Hepatocyte (in vitro differentiated cells): ENCODE measurements around the gene C9orf50. TPM values are rescaled to one million over a fixed set of nuclear protein-coding genes. Genes with fewer than 3 reads are reported as not detected.

Experiments used
- DNase-seq: peaks from one replicate; pipeline ENCODE4 v3.0.0-alpha.2; 2016; ENCODE audit warnings: low spot score
- H2AFZ ChIP-seq: fragments of 200-600 bp; sonication (generic); 2 replicates; pipeline ENCODE4 v1.6.0; 2016; ENCODE audit warnings: antibody characterized with exemption, mild to moderate bottlenecking
- H3K27ac ChIP-seq: fragments of 200-600 bp; sonication (generic); 2 replicates; pipeline ENCODE4 v1.5.1; 2016; ENCODE audit warnings: mild to moderate bottlenecking
- H3K27me3 ChIP-seq: fragments of 200-600 bp; sonication (generic); 2 replicates; pipeline ENCODE4 v1.6.1; 2016
- H3K36me3 ChIP-seq: fragments of 200-600 bp; sonication (generic); replicated peaks from 2 replicates; pipeline ENCODE4 v1.5.1; 2016; ENCODE audit warnings: low read depth; ENCODE audit not compliant: insufficient read depth
- H3K4me1 ChIP-seq: fragments of 200-600 bp; sonication (generic); 2 replicates; pipeline ENCODE4 v1.5.1; 2016; ENCODE audit warnings: mild to moderate bottlenecking, moderate library complexity; ENCODE audit not compliant: insufficient read depth
- H3K4me2 ChIP-seq: fragments of 200-600 bp; sonication (generic); 2 replicates; pipeline ENCODE4 v1.6.0; 2016
- H3K4me3 ChIP-seq: fragments of 200-600 bp; sonication (generic); 2 replicates; pipeline ENCODE4 v1.5.1; 2016; ENCODE audit warnings: mild to moderate bottlenecking
- H3K79me2 ChIP-seq: fragments of 200-600 bp; sonication (generic); 2 replicates; pipeline ENCODE4 v1.6.0; 2017; ENCODE audit warnings: mild to moderate bottlenecking
- H3K9me2 ChIP-seq: fragments of 200-600 bp; sonication (generic); replicated peaks from 2 replicates; pipeline ENCODE4 v1.6.0; 2017; ENCODE audit warnings: mild to moderate bottlenecking; ENCODE audit not compliant: insufficient read depth
- H3K9me3 ChIP-seq: fragments of 200-600 bp; sonication (generic); 2 replicates; pipeline ENCODE4 v1.5.1; 2016; ENCODE audit warnings: low read depth, mild to moderate bottlenecking
- H4K20me1 ChIP-seq: fragments of 200-600 bp; sonication (generic); 2 replicates; pipeline ENCODE4 v1.6.0; 2016; ENCODE audit warnings: mild to moderate bottlenecking; ENCODE audit not compliant: insufficient read depth, poor library complexity, severe bottlenecking
- CTCF ChIP-seq: fragments of 200-600 bp; sonication (generic); IDR thresholded peaks from 2 replicates; pipeline ENCODE4 v1.5.1; 2016; ENCODE audit warnings: antibody characterized with exemption, mild to moderate bottlenecking; ENCODE audit not compliant: poor library complexity
- EZH2 ChIP-seq: fragments of 200-600 bp; sonication (generic); IDR thresholded peaks from 2 replicates; pipeline ENCODE4 v1.6.1; 2016; ENCODE audit warnings: antibody characterized with exemption, mild to moderate bottlenecking, borderline replicate concordance
- EZH2phosphoT487 ChIP-seq: fragments of 200-600 bp; sonication (generic); IDR thresholded peaks from one replicate; pipeline ENCODE4 v1.6.1; 2018; ENCODE audit warnings: antibody characterized with exemption, mild to moderate bottlenecking, low read depth, moderate library complexity; ENCODE audit not compliant: unreplicated experiment, severe bottlenecking
- WGBS: methylation state at CpG from one replicate; pipeline ENCODE4 v1.1.6; 2016; ENCODE audit warnings: low lambda C conversion rate; ENCODE audit errors: missing lambda C conversion rate; 5-methylcytosine and 5-hydroxymethylcytosine counted together
- polyA plus RNA-seq: library from polyadenylated mRNA; unstranded; fragments of >200 nt; fragmentation: Nextera tagmentation; extraction: Ambion mirVana; gene quantifications from 2 replicates; pipeline ENCODE4 v1.2.1, GENCODE V29; 2016
- total RNA-seq: library from RNA; depleted of rRNA; stranded (reverse); fragments of >200 nt; gene quantifications from 2 replicates; pipeline ENCODE4 v1.2.3, GENCODE V29; 2014

C9orf50 gene
- total and polyA plus RNA-seq, 2 experiments from 2014 or later, result not detected

- DNase-seq, result peak; percentile 68
- no peaks in the 10 kb centered on the region for H3K4me1 ChIP-seq
- no peak overlapping the region for H3K4me3 ChIP-seq
- H3K4me2 ChIP-seq, result no peak overlapping the region
- WGBS, result 75% methylated on average over 11 of the region's 11 CpGs
- H4K20me1 ChIP-seq, result no peaks in the 10 kb centered on the region
- H3K27ac ChIP-seq, result peak overlapping the region; percentile 69
- no peaks in the 10 kb centered on the region for H3K9me3 ChIP-seq
- no peak for TF ChIP-seq CTCF
- TF ChIP-seq EZH2, result no peak
- no peak for TF ChIP-seq EZH2phosphoT487
- H3K79me2 ChIP-seq, result no peaks in the 10 kb centered on the region
- H3K27me3 ChIP-seq, result no peaks in the 10 kb centered on the region
- no peak overlapping the region for H2AFZ ChIP-seq
- no peaks in the 10 kb centered on the region for H3K36me3 ChIP-seq
- H3K9me2 ChIP-seq, result no peaks in the 10 kb centered on the region
These were observed 40.5 kb downstream of the C9orf50 start for GRCh38 chr9:129580211-129580915.

- Histone ChIP-seq H3K36me3 (no peaks in the 10 kb centered on the region), H3K27me3 (no peaks in the 10 kb centered on the region), H3K27ac (no peak overlapping the region), H2AFZ (no peak overlapping the region), H4K20me1 (no peaks in the 10 kb centered on the region), H3K79me2 (no peaks in the 10 kb centered on the region), H3K4me1 (no peaks in the 10 kb centered on the region), H3K4me3 (no peak overlapping the region), H3K9me3 (no peaks in the 10 kb centered on the region), H3K4me2 (no peak overlapping the region), H3K9me2 (no peaks in the 10 kb centered on the region)
- 94% methylated on average over 3 of the region's 3 CpGs for WGBS
- no peak for TF ChIP-seq EZH2
- TF ChIP-seq CTCF, result no peak
- no peak for TF ChIP-seq EZH2phosphoT487
- no peak for DNase-seq
These were observed 41.6 kb downstream of the C9orf50 start for GRCh38 chr9:129579294-129579693.

GRCh38 chr9:129576546-129577543 lies 44.1 kb downstream of the C9orf50 start:
- H3K9me3 ChIP-seq, result no peaks in the 10 kb centered on the region
- H3K9me2 ChIP-seq, result no peaks in the 10 kb centered on the region
- H3K27me3 ChIP-seq, result no peaks in the 10 kb centered on the region
- H3K4me1 ChIP-seq, result no peaks in the 10 kb centered on the region
- H4K20me1 ChIP-seq, result no peaks in the 10 kb centered on the region
- no peak overlapping the region for H3K4me3 ChIP-seq
- no peak overlapping the region for H2AFZ ChIP-seq
- no peak overlapping the region for H3K4me2 ChIP-seq
- no peaks in the 10 kb centered on the region for H3K36me3 ChIP-seq
- H3K79me2 ChIP-seq, result no peaks in the 10 kb centered on the region
- DNase-seq, result no peak
- 87% methylated on average over 33 of the region's 34 CpGs for WGBS
- no peak for TF ChIP-seq CTCF
- no peak for TF ChIP-seq EZH2
- H3K27ac ChIP-seq, result no peak overlapping the region
